CD4-positive, alpha-beta T cell treated with Interleukin-4 for 1 hour (primary cell): ENCODE measurements around the gene FADS1.

Source experiments
- DNase-seq, 2 donors: peaks; one replicate each; pipeline ENCODE4 v3.0.0-alpha.2; 2020 to 2022

The FADS1 gene

DNA sequence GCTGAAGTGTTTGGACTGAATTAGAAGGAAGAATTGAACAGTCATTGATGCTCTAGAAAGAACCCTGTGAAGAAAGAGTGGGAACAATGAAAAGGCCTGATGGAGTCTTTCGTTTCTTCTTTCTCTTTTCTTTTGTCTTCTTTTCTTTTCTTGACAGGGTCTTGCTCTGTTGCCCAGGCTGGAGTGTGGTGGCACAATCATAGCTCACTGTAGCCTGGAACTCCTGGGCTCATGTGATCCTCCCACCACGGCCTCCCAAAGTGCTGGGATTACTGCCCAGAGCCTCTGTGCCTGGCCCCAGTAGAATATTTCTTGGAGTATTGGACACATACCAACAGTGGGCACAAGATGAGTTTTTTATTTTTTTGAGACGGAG, 23.0 kb downstream of the FADS1 start:
- DNase-seq, result no peak

DNA sequence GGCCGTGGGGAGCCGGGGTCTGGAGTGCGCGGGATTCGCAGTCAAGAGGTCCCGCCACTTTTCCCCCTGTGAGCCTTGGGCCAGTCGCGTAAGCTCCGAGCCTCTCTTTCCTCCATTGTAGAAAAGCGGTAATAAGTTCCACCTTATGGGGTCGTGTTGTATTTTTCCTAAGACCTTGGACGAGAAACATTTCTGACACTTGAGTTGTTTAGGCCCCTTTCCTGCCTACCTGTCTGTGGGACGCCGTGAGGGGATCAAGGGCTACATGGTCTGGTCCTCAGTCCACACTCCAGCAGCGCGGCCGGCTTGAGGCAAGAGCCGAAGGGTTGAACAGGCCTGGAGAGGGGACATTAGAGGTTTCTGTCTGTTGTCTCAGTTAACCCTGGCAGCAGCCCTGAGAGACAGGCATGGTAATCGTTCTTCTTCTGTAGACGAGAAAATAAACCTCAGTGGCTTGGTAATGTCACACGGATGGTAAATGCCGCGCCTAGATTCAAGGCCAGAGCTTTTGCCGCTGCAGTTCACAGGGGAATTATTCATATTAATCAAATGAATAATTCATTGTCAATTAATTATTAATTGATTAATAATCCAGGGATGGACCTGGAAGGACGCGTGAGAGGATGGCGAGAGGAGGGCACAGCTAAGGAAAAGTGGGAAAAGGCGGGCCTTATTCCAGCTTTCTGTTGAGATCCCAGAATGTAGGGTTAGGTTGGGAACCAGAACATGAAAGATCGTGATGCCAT, 23.5 kb downstream of the FADS1 start:
- DNase-seq, result no peak

DNA sequence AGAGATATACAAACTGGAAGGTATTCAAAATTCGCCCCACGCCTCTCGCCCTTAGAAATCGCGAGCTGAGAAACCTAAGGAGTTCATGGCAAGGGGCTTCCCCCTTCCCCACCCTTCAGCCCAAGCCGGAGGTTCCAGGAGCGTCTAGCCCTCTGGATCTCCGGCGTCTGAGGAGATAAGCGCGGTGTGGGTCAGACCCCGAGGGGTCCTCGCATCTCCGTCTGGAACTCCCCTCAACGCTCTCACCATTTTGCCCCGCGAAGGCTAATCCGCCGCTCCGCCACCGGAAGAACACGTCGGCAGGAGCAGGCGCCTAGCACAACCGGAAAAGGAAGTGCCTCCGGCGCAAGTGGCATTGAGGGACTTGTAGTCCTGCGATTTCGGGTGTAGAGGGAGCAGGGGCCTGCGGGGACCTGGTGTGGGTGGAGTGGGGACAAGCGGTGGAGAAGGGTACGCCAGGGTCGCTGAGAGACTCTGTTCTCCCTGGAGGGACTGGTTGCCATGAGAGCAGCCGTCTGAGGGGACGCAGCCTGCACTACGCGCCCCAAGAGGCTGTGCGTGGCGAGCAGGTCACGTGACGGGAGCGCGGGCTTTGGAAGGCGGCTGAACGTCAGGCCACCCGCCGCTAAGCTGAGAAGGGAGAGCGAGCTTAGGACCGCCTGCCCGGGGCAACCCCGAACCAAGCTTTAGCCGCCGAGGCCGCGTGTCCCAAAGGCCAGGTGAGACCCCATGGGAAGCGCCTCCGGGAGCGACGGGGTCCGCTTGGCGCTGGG, 24.3 kb downstream of the FADS1 start, which contains the start of the genes FEN1 and TMEM258:
Gene FEN1, plus strand, starts transcription at position 602 of the 773 bp plus-strand sequence. CDS start 2,451 bp downstream, outside the sequence.
Gene TMEM258, minus strand, starts transcription at position 290 of the 773 bp plus-strand sequence. Its CDS starts 41 bp downstream, at position 249.
- DNase-seq, result peak; percentile 90

DNA sequence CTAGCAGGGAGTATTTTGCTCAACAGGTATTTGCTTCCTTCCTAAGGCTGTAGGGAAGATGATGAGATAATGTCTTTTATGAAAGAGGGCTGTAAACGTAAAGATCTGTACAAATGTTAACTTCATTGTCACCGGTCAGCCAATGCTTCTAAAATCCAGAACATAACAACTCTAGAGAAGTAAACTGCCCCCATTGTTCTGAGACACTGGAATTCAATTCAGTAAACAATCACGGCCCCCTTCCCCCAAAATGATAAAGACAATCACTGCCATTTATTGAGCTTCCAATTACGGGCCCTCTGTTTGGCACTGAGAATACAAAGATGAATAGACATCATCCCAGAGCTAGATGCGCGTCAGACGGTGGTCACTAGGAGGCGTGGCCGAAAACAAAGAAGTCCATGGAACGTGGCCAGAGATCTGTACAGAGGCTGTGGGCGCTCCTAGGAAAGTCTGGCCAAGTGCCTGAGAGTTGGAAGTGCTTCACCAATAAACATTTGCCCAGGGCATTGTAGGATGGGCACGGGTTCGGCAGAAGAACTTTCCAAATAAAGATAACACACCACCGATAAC, 25.0 kb downstream of the FADS1 start:
- peak; percentile 54 to 59 for DNase-seq

DNA sequence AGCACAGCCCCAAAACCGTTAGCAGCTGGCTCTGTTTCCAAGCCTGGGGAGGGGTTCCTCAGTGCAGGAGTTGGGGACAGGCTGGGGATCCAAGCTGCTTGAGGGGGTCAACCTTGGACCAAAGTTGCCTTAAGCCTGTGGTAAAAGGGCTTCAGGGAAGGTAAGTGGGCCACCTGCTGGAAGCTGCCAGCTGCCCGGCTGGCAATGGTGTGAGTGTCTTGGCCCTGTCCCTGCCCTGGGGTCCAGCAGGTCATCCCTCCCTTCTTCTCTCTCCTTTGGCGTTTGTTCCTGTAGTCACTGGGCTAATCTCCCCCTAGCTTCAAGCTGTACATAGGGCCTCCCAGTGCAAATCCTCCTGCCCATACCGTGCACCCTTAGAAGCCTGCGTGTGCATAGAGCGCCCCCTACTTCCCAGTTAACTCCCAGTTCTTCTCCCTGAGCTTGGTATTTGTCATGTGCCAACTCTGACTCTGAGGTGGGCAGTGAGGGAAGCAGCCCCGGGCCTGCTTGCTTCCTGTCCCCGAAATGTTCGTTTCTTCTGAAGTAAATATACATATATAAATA, 28.8 kb downstream of the FADS1 start:
- DNase-seq, result peak in 1 of 2 donors; percentile 22

DNA sequence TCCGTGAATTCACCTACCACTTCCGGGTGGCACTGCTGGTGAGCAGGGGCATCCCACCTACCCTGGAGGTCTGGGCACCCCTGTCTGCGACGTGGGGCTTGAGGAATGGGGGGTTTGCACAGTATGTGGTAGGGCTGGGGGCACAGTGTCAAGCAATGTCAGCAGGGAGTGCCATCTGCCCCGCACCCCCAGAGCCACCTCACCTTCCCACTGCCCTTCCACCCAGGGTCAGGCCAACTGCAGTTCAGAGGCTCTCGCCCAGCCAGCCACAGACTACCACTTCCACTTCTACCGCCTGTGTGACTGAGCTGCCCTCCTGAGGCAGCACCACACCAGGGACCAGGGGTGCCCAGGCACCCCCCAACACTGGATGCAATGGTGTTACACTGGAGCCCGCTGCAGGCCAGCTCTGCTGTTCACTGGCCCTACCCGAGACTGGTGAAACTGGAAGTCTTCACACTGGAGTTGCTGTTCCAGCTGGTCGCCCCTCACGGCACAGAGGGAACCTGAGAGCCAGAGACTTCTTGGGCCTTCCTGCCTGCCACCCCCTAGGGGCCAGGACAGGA, 30.9 kb downstream of the FADS1 start:
- DNase-seq, result no peak

DNA sequence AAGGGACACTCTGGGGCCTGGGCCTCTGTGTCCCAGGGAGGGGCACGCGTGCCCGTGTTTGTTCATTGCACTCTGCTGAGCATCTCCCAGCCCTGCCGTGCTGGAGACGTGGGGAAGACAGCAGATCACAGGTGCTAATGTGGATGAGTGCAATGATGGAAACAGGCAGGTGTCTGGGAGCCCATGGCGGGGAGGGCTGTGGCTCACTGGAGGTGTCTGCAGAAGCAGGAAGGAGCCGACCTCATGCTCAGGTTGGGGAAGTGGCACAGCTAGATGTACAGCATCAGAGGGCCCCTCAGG, 32.3 kb downstream of the FADS1 start:
- DNase-seq, result no peak

DNA sequence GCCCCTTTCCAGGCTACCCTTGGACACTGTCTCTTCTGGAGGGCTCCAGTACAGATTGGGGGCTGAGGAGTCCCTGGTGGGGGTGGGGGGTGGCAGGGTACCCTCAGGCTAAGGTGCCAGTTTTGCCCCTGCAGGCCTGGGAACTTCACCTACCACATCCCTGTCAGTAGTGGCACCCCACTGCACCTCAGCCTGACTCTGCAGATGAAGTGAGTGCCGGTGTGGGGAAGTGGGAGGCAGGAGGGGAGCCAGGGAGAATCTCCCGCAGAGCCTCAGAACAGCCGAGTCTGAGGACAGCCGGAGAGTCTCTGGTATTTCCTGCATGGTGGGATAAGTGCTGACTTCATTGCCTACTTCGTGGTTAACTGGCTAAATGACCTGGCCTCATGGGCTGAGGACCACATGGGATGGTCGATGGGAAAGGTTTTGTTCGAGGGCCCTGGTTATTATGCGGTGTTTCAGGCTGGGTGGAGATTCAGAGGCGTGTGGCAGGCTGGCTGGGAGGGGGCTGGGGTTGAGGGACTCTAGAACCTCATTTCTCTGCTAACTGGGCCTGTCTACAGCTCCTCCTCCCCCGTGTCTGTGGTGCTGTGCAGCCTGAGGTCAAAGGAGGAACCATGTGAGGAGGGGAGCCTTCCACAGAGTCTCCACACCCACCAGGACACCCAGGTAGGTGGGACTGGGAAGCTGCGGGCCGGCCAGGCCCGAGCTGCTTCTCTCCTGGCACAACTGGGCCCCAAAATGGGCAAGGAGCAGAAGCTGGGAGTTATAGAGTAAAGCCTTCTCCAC, 32.9 kb downstream of the FADS1 start:
- DNase-seq, result no peak

DNA sequence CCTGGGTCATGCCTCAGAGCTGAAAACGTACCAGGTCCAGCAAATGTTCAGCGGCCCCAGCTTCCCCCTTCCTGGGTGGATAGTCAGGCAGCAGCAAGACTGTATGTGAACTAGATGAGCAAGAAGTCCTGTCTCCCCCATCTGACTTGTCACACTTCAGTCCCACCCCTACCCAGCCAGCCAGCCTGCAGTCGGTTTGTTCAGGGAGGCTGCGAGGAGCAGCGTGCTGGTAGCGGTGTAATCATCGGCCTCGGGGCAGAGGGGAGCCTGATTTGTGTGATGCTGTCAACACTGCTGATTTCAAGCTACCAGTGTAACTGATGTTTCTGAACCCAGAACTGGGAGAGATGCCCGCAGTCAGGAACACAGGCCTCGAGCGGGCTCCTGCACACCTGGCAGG, 34.0 kb downstream of the FADS1 start:
- no peak for DNase-seq

DNA sequence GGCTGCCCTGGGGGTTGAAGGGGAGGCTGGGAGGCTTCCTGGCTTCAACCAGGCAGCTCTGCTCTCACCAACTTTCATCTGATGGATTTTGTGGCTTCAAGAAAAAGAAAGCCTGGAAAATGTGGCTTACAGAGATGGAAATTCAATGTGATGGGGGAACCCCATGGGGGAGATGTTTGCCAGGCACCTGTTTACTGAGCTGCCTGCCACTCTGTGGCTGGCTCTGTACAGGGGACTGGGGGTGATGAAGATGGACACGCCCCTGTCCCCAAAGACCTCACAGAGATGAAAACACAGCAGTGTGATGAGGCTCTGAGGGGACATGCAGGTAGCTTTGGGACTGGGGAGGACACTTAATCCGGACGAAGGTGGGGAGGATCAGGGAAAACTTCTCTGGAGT, 34.5 kb downstream of the FADS1 start:
- DNase-seq, result no peak

DNA sequence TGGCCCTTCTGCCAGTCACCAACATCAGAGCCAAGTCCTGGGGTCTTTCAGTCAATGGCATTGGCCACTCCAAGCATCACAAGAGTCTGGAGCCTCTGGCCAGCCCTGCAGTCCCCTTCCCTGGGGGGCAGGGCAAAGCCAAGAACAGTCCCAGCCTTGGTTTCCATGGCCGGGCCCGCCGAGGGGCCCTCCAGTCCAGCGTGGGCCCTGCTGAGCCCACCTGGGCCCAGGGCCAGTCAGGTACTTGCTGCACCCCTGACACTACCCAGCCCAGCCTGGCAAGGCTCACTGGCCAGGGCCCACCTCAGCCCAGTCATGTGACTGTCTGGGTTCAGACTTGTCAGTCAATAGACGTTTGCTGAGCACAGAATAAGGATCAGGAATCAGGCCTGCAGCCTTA, 35.2 kb downstream of the FADS1 start:
- no peak for DNase-seq

DNA sequence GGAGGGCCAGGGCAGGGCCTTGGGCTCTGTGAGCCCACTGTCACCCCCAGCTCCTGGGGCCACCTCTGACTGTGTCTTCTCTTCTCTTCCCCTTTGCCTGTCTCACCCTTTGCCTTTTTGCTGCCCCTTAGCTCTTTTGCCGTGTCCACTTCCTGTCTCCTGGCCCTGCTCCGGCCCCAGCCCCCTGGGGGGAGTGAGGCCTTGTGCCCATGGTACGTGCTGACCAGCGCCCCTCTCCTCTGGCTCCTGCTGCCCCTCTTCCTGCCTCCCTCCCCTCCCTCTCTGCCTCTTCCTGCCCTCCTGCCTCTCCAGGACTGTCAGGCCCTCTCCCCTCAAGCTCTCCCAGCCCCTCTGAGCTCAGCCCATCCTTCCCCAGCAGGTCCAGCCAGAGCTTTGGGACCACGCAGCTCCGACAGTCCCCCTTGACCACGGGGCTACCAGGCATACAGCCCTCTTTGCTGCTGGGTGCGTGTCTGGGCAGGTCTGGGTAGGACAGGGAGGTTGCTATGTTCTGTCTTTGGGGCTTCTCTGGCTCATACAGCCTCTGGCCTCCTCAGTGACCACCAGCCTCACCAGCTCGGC, 36.1 kb downstream of the FADS1 start:
- DNase-seq, result no peak

DNA sequence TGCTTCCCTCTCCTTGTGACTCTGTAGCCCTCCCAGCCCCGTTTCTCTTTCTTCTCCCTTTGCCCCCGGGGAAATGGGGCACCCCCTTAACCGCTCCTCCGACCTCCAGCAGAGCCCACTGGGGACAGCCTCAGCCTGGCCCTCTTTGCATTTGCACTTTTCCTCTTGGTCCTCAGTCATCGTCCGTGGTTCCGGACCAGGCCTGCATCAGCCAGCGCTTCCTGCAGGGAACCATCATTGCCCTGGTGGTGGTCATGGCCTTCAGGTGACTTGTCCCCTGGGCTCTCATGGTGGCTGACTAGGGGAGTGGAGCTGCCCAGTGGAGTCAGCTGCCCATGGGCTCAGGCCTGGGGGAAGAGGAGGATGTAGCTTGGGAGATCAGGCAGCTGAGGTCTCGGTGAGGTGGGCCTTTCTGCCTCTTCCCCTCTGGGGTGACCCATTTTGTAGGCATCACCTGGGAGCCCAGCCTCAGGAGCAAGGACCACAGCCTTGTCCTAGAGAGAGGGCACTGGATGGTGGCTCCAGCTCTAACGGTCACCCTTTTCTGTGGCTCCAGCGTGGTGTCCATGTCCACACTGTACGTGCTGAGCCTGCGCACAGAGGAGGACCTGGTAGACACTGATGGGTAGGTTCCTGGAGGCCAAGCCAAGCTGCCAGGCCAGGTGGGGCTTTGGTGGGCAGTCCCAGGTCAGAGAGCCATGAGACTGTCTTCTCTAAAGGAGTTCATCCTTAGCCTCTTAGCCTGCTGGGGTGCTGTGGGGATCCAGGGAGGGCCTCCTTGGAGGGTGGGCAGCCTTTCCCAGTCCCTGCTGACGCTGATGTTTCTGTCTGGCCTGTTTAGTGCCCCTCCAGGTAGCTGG, 36.9 kb downstream of the FADS1 start:
- DNase-seq, result no peak

DNA sequence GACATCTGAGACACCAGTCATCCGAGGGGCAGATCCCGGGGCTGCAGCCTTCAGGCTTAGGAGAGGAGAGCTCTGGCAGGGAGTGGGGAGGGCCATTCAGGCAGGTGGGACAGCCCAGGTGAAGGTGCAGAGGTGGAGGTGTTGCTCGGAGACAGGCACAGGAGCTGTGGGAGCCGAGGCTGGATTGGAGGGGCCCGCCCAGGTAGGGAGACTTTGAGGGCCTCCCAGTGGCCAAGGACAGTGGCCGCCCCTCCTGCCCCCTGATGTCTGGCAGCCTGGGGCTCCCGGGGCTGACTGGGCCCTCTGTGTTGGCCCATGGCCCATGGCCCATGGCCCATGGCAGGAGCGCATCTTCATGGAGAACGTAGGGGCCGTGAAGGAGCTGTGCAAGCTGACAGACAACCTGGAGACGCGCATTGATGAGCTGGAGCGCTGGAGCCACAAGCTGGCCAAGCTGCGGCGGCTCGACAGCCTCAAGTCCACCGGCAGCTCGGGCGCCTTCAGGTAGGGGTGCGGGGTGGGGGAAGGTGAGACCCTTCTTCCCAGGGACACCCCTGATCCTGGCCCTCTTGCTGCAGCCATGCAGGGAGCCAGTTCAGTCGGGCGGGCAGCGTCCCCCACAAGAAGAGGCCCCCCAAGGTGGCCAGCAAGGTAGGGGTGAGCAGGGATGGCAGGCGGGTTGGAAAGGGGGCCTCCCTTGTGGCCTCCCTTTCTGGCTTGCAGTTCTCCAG, 37.7 kb downstream of the FADS1 start:
- no peak for DNase-seq

DNA sequence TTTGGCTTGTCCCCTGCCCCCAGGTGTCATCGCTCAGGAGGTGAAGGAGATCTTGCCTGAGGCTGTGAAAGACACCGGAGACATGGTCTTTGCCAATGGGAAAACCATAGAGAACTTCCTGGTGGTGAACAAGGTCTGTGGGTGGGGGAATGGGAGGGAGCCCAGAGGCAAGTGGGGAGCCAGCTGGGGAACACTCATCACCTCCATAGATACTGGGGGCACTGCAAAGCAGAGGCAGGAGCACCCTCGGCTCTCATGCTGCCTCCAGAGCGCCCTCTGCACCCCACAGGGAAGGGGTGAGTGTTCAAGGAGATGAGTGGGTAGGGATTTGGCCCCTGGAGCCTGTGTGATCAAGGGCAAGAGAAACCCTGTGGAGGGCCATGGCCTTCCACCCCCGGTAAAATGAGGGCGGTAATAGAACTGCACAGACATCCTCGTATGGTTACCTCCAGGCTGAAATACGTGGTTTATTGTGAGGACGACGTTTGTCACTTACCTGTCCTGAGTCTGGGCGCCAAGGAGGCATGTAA, 38.4 kb downstream of the FADS1 start:
- no peak for DNase-seq

DNA sequence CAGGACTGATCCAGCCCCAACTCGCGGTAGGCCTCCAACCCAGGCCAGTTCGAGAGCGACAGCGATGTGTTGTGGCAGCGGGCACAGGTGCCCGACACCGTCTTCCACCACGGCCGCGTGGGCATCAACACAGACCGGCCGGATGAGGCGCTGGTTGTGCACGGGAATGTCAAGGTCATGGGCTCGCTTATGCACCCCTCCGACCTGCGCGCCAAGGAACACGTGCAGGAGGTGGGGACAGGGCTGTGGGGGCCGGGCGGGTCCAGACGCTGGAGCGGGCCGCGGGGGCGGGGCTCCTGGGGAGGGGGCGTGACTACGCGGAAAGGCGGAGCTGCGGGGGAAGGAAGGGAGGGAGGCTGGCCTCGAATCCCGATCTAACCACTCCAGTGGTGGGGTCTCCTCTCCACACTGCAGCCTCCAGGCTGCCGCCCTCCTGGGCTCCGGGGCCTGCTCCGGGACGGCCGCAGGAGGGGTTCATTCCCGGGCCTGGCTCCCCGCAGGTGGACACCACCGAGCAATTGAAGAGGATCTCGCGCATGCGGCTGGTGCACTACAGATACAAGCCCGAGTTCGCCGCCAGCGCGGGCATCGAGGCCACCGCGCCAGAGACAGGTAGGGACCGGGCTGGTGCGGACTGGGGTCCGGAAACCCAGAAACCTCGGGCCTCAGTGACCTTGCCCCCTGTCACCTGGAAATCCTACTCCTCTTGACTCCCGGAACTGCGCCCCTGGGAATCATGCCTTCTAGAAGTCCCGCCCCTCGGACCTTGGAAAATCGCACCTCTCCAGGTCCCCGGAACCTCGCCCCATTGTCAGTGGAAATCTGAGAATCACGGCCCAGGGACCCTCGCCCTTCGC, 39.3 kb downstream of the FADS1 start:
- peak; percentile 61 to 79 for DNase-seq

DNA sequence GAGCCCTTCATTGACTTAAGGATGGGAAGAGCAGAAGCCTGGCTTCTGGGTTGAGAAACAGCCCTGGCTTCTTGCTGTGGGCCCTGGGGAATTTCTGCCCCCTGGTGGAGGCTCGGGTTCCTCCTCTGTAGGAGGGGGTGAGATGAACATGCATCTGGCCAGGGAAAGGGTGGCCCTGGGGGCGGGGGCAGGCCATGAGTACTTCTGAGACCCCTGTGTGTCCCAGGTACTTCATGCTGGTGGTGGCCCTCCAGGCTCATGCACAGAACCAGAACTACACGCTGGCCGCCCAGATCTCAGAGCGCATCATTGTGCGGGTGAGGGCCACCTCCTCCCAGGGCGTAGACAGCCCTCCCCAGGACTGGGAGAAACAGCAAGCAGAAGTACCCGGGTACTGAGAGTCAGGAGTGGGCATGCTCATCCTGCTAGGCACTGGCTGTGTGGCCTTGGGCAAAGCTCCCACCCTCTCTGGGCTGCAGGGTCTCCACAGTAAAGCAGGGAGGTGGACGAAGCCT, 40.2 kb downstream of the FADS1 start:
- peak; percentile 45 to 48 for DNase-seq

DNA sequence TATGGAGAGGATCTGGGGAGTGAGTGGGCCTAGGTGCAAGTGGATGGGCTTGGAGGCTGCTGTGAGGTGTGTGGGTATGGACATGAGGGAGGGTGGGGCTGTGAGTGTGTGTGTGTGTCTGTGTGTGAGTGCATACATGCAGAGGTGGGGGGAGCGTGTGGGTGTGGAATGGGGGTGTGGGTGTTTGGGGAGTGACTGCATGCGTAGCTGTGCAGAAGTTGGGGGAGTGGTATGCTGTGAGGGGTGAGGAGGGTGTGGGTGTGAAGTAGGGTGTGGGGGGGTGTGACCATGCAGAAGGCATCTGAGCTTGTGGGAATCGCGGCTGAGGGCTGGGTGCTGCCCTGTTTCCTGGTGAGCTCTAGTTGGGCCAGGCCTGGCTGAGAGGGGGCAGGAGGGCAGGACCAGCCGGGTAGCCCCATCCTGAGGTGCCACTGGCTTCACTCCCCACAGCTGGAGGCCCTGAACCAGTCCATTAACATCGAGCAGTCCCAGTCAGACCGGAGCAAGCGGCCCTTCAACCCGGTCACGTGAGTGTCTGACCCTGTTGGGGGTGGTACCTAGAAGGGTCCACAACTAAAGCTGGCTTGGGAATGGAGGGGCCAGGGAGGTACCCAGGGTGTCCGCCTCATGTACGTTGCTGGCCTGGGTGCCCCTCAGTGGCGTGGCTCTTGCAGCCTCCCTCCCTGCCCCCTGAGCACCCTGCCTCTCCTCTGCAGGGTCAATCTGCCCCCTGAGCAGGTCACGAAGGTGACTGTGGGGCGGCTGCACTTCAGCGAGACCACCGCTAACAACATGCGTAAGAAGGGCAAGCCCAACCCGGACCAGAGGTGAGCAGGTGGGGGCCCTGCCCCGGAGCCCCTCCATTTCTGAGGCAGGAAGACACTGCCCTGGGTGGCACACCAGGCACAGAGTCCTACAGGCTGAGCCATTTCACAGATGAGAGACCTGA, 40.9 kb downstream of the FADS1 start:
- peak in 1 of 2 donors; percentile 35 for DNase-seq
